Sigmoid colon (tissue), 7 donors: Measurements from ENCODE around the gene FICD. TPM values are rescaled to one million over a fixed set of nuclear protein-coding genes. Genes with fewer than 3 reads are reported as not detected.

Experiments
- polyA plus RNA-seq, 3 donors: library from polyadenylated mRNA; stranded (reverse); fragments of 200-250 nt; gene quantifications; one replicate each; pipeline ENCODE4 v1.2.3, GENCODE V29; 2013
- total RNA-seq, 4 donors: library from RNA; depleted of rRNA; stranded (reverse); fragments of >200 nt; gene quantifications; one replicate each; pipeline ENCODE4 v1.1.0, GENCODE V29; 2016
- donor health status: healthy with polysubstance abuse.
- donor health status: Bipolar disorder and iron deficiency.
- donor health status: healthy.

Gene FICD
- total and polyA plus RNA-seq, 7 donors, result 1.2 to 5.4 (median 3.2) TPM; not detected in 1

Other genes starting within 250 kb of the FICD start
- 10 to 100 TPM in 3 of 4 donors, 1 to 10 TPM in 1; 10.0 to 14.8 (median 12.0) TPM for gene CMKLR1, start 176.0 kb upstream of the FICD start, total RNA-seq
- gene CMKLR1, start 176.0 kb upstream of the FICD start, polyA plus RNA-seq, result 1 to 10 TPM; 3.0 to 8.8 (median 6.5) TPM
- gene SART3, start 45.9 kb downstream of the FICD start, total RNA-seq, result 10 to 100 TPM; 45.3 to 69.1 (median 51.8) TPM
- gene SART3, start 45.9 kb downstream of the FICD start, polyA plus RNA-seq, result 10 to 100 TPM; 15.3 to 29.9 (median 18.0) TPM
- gene ISCU, start 47.3 kb downstream of the FICD start, total RNA-seq, result 100 to 1,000 TPM; 197 to 294 (median 260) TPM
- 100 to 1,000 TPM; 117 to 243 (median 187) TPM for gene ISCU, start 47.3 kb downstream of the FICD start, polyA plus RNA-seq
- gene TMEM119, start 82.8 kb downstream of the FICD start, total RNA-seq, result 10 to 100 TPM in 1 of 4 donors, 1 to 10 TPM in 2, under 1 TPM in 1; 0.95 to 11.6 (median 6.7) TPM
- 10 to 100 TPM in 1 of 3 donors, 1 to 10 TPM in 2; 1.8 to 16.9 (median 2.4) TPM for gene TMEM119, start 82.8 kb downstream of the FICD start, polyA plus RNA-seq
- 1 to 10 TPM; 6.1 to 10.0 (median 7.6) TPM for gene SELPLG, start 118.6 kb downstream of the FICD start, total RNA-seq
- 10 to 100 TPM in 1 of 3 donors, 1 to 10 TPM in 2; 1.8 to 26.1 (median 6.7) TPM for gene SELPLG, start 118.6 kb downstream of the FICD start, polyA plus RNA-seq
- 100 to 1,000 TPM; 247 to 569 (median 360) TPM for gene CORO1C, start 216.2 kb downstream of the FICD start, total RNA-seq
- gene CORO1C, start 216.2 kb downstream of the FICD start, polyA plus RNA-seq, result 10 to 100 TPM; 38.4 to 50.2 (median 49.2) TPM